Tibial nerve (tissue), 4 donors: ENCODE results near the gene VWC2.

Experiments used
- CTCF ChIP-seq, 5 experiments: fragments of 200-600 bp in 3 of 5; fragments of 450-650 bp in 2 of 5; sonication (generic) in 3 of 5; IDR thresholded peaks; one replicate each; pipeline ENCODE4 v1.5.1; 2016 to 2019; ENCODE audit warnings: antibody characterized with exemption in 5 of 5, mild to moderate bottlenecking in 3 of 5, moderate library complexity in 2 of 5
- EP300 ChIP-seq, 2 donors: sonication (generic); formaldehyde crosslinking; IDR thresholded peaks; one replicate each; pipeline ENCODE4 v1.6.1; 2017; ENCODE audit warnings: antibody characterized with exemption in 2 of 2, mild to moderate bottlenecking in 1 of 2
- POLR2A ChIP-seq, 2 donors: fragments of 450-650 bp; IDR thresholded peaks; one replicate each; pipeline ENCODE4 v1.6.1; 2017; ENCODE audit warnings: antibody characterized with exemption in 2 of 2, mild to moderate bottlenecking in 2 of 2, moderate library complexity in 2 of 2

- TF ChIP-seq CTCF (IDR thresholded peaks at IDR 0.05) = no peak
- no peak for TF ChIP-seq POLR2A (IDR thresholded peaks at IDR 0.05)
- no peak for TF ChIP-seq EP300 (IDR thresholded peaks at IDR 0.05)
These were observed 43.8 kb downstream of the VWC2 start for GRCh38 chr7:49817279-49817678.
